DMS153 treated with DMSO at 0.1 percent for 48 hours (cell line): ENCODE results near the gene UHRF2.
A peak's percentile ranks its signal among the peaks of the same experiment; 100 is the strongest.
"Not testable (repeated sequence)": the region's sequence is repeated elsewhere in the genome, so short reads cannot be mapped to it uniquely, and the experiment has no call there.

Experiments used
- DNase-seq: peaks from one replicate; lab custom pipeline; 2025; ENCODE audit not compliant: unreplicated experiment; lab: John Stamatoyannopoulos, UW

The UHRF2 gene

DNA sequence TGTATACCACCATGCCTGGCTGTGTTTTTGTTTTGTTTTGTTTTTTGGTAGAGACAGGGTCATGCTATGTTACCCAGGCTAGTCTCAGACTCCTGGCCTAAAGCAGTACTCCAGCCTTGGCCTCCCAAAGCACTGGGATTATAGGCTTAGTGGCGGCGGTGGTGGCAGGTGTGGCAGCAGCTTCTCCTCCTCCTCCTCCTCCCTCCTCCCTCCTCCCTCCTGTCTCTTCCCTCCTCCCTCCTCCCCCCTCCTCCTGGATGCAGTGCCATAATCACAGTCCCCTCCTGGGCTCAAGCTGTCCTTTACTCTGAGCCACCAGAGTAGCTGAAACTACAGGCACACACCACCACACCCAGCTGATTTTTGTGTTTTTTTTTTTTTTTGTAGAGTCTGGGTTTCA lies 71.2 kb downstream of the UHRF2 start:
- no peak for DNase-seq

- no peak for DNase-seq
These were observed 75.4 kb downstream of the UHRF2 start for GRCh38 chr9:6488395-6488794.

GRCh38 chr9:6489099-6489498 lies 76.1 kb downstream of the UHRF2 start:
- no peak for DNase-seq

DNA sequence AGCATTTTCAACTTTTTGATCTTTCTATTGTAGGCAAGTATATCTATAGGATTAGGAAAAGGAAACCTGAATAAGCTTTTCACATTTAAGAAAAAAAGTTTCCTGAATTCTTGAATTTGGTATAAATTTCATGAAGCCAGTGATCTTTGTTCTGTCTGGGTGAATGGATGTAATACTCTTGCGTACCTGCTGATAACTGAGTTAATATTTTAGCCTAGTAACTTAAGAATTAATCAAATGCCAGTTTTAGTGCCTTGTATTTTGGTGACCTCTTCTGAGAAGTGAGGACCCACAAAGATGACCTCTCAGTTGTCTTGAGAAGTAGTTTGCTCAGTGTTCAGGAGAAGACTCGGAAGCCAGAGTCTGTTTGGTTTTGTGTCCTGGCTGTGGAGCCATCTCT lies 77.9 kb downstream of the UHRF2 start:
- no peak for DNase-seq

DNA sequence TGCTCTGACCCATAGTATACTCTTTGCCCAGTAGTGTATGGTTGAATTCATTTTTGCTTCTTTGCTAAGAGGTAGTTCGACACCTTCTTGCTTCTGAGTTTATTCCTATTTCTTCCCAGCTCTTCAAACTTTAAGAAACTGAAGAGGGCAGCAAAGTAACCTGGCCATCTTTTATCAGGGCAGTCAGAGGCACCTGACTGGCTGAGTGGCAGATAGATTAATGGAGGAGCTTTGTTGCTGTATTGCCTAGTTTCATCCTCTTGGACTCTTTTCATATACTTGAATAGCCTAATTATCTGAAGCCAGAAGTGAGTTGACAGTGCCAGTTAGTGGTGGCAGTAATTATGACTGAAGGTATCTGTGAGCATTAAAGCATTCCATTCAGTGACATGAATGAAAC lies 82.5 kb downstream of the UHRF2 start:
- no peak for DNase-seq

GRCh38 chr9:6498982-6499381 lies 86.0 kb downstream of the UHRF2 start:
- no peak for DNase-seq

- DNase-seq: no peak
These were observed 88.7 kb downstream of the UHRF2 start for GRCh38 chr9:6501526-6502210.

DNA sequence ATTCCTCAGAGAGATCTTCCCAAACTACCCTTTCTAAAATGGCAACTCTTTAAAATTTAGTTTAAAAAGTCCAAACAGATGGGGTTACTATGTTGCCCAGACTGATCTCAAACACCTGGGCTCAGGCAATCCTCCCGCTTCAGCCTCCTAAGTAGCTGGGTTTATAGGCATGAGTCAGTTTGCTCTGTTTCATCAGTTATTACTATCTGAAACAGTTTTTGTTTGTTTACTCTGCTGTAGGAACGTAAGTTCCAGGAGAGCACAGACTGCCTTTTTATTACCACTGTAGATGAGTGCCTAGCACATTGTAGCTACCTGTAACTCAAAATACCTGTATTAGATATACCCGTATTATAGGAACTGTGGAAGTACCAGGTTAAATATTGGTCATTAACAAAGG lies 89.4 kb downstream of the UHRF2 start:
- no peak for DNase-seq

GRCh38 chr9:6506571-6506970 lies 93.6 kb downstream of the UHRF2 start:
- no peak for DNase-seq

DNA sequence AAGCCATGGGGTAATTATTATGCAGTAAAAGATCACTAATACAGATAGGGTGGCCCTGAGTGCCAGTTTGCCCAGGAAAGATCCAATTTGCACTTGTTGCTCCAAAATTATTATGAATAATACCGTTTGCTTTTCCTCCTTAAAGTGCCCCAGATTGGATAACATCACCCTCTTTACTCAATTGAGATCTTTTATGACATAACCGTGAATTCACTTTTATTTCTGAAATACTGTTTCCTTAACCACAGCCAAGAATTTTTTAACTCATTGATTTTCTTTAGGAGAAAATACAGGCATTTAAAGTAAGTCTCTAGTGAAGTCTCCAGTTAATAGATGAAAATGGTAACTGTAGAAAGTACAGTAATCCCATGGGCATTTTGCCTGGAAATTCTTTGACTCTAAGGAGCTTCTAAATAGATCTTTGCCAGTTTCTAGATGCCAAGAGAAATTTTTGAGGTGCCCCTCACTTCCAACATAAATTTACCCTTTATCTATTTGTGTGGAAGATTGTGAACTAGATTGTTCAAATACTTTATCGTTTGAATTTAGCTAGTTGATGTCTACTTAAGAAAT lies 99.2 kb downstream of the UHRF2 start:
- DNase-seq: no peak

- no peak for DNase-seq
These were observed 109.3 kb downstream of the UHRF2 start for GRCh38 chr9:6522263-6522662.

DNA sequence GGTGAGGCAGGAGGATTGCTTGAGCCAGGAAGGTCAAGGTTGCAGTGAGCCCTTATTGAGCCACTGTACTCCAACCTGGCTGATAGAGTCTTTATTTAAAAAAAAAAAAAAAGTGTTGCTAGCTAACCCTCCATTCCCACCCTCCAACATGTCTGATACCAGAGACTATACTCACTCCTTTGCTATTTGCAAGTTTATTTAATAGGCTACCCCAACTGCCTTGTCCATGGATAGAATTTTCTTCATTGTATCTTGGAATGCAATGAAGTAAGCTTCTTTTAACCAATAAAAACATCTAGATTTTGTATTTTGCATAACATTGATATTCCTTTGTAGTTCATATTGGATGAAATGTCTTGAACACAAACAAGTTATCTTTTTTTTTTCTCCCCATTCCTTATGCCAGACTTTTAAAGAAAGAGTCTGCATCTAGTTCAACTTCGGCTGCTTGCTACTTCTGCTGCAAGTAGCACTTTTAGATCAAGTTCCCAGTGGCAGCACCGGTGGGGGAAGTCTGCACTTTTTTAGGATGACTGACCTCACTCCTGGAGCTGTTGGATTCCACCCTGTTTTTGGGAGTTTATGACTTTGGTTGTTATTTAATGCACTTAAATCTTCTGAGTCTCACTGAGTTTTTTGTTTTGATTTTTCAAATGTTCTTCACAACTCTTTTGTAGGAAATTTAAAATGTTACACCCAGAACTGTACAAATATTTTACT lies 112.5 kb downstream of the UHRF2 start:
- DNase-seq: no peak

GRCh38 chr9:6535594-6535993 lies 122.6 kb downstream of the UHRF2 start:
- no peak for DNase-seq

GRCh38 chr9:6538666-6539071 lies 125.7 kb downstream of the UHRF2 start:
- no peak for DNase-seq

DNA sequence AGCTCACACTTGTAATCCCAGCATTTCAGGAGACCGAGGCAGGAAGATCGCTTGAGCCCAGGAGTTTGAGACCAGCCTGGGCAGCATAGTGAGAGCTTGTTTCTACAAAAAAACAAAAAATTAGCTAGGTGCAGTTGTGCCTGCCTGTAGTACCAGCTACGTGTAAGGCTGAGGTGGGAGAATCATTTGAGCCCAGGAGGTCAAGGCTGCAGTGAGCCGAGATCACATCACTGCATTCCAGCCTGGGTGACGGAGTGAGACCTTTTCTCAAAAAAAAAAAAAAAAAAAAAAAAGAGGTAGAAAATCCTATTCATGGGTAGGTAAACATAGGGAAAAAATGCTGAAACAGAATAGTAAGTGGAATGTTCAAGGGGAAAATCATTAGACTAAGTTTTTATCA lies 129.6 kb downstream of the UHRF2 start:
- not testable (repeated sequence) for DNase-seq

GRCh38 chr9:6543204-6543603 lies 130.2 kb downstream of the UHRF2 start:
- no peak for DNase-seq

DNA sequence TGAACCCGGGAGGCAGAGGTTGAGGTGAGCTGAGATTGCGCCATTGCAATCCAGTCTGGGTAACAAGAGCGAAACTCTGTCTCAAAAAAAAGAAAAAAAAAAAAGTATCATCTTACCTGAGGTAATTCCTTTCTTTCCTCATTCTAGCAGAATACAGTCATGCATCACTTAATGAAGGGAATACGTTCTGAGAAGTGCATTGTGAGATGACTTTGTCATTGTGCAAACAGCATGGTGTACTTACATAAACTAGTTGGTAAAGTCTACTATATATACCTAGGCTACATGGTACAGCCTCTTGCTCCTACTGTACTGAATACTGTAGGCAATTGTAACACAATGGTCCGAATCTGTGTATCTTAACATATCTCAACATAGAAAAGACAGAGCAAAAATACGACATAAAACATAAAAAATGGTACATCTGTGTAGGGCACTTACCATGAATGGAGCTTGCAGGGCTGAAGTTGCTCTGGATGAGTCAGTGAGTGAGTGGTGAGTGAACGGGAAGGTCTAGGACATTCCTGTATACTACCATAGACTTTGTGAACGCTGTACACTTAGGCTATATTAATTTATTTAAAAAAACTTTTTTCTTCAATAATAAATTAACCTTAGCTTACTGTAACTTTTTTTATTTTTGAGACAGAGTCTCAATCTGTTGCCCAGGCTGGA lies 132.2 kb downstream of the UHRF2 start:
- DNase-seq: no peak

DNA sequence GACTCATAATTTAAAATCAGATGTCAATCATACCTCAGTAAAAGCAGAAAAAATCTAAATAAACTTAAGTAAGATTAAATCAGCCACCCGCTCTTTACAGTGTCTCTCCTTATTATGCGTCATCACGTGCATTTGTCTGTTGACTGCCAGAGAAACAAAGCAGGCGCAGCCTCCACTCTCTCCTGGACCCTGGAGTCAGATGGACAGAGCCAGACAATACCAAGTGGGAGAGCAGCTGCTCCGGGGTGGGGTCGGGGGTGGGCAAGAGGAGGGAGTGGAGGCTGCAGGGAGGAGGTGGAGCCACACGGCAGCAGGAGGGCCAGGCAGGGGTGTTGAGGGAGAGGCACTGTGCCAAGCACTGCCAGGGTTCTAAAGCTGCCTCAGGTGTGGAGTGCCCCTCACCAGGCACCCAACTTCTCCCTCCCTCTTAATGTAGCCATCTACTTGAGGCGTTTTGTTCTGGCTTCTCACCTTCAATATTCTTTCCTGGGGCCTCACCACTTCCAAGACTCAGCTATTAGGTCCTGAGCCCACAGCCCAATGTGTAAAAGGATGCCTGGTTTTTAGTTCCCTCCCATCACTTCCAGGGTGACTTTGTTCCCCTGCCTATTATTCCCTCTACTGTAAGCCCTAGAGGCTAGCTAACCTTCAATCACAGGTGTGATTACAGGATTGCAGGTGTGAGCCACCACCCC lies 136.3 kb downstream of the UHRF2 start:
- peak; percentile 71 for DNase-seq

DNA sequence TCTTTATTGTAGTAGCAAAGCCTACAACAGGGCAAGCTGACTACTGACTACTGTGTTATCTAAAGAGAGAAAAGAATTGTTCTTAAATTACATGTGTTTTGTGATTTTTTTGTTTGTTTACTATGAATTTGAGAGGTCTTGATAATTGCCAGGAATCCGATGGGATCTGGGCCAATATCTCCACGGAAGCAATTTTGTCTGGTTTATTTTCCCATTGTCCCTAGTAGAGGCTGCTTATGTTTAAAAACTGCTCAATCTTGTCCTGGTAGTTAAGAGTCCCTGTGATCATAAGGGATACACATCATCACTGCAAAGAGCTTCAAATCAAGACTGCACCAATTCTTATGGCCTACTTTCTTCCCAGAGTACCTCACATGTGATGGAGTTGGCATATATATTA lies 138.1 kb downstream of the UHRF2 start:
- DNase-seq: peak; percentile 48

DNA sequence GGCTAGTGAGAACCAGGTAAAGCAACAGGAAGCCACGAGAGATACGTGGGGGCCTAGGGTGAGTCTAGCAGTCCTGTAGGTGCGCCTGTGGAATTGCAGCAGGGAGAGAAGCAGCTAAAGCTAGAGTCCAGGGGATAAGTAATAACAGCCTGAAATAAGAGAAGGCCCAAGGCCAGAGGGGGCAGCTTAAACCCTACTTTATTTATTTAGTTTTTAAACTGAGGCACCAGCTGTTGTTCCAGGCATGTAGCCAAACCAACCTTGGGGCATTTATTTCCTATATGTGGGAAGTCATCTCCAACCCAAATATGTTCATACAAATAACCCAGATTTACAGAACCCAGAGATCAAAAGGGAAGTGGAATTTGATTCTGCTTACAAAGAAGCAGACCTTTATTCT lies 139.0 kb downstream of the UHRF2 start:
- DNase-seq: peak; percentile 55

DNA sequence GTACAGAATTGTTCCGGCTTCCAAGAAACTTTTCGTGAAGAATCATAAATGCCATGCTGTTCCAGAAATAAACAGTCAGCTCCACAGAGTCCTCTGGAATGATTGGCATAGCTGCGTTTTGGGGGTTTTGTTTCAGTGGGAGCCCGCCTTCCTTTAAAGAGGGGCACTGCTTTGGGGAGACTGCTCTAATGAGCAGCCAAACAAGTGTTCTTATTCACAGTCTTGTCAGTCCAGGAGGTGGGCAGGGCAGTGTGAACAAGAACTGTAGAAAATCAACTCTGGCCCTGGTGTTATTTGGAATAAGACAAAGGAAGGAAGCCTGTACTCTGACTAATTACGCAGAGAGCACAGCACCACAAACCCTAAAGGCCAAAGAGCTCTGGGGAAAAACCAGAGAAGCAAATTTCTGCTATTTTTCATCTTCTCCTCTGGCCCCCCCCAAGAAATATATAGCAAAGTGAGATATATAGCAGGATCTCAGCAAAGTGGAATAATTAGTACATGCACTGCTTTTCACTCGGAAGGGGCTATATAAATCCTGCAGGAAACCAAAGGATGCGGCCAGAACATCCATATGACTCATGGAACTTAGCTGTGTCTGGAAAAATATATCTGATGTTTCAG lies 139.6 kb downstream of the UHRF2 start:
- no peak for DNase-seq
